Tongue (tissue), 2 donors: Measurements from ENCODE around the gene DNAH3. TPM values are rescaled to one million over a fixed set of nuclear protein-coding genes. Genes with fewer than 3 reads are reported as not detected.
"Not testable (repeated sequence)": the region's sequence is repeated elsewhere in the genome, so short reads cannot be mapped to it uniquely, and the experiment has no call there.

Experiments
- DNase-seq: peaks from one replicate; pipeline ENCODE4 v3.0.0-alpha.2; 2015
- total RNA-seq: library from RNA; depleted of rRNA; stranded (reverse); fragments of >200 nt; gene quantifications from one replicate; pipeline ENCODE4 v1.2.3, GENCODE V29; 2014

The DNAH3 gene
- 1.7 TPM for total RNA-seq

DNA sequence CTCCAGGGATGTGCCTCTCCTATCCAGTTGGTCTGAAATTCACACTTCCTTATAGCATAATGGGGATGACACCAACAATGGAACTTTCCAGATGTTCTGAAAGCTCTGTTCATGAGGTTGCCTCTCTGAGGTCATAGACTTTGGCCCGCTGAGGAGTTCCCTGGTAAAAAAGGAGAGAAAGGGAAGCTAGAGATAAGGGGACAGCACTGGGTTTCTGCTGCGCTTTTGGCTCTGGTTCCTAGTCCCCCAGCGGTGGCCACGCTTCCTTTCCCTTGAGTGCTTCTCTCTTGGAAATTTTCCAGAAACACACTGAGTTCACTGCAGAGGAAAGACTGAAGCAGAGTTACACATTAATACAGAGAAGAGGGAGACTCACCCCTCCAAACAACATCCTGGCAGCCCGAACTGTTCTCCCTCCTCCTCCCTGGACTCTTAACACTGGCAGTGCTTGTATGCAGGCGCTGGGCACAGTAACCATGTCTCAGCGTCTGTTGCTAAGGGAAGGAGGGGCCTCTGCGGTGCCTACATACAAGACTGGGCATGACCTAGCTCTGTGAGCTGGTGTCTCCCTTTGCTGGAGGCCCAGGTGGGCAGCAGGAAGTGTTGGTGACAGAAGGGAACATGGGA is at the start of gene DNAH3:
DNAH3 (minus strand) TSS at position 472 of the 627 bp plus-strand sequence. CDS start 527 bp downstream, outside the sequence.
- DNase-seq: peak; percentile 52

GRCh38 chr16:21199607-21200218 is 49.1 kb upstream of the DNAH3 start:
- DNase-seq: no peak

GRCh38 chr16:21197621-21198020 is 47.0 kb upstream of the DNAH3 start:
- no peak for DNase-seq

- no peak for DNase-seq
Observed at GRCh38 chr16:21197112-21197511, 46.5 kb upstream of the DNAH3 start.

DNA sequence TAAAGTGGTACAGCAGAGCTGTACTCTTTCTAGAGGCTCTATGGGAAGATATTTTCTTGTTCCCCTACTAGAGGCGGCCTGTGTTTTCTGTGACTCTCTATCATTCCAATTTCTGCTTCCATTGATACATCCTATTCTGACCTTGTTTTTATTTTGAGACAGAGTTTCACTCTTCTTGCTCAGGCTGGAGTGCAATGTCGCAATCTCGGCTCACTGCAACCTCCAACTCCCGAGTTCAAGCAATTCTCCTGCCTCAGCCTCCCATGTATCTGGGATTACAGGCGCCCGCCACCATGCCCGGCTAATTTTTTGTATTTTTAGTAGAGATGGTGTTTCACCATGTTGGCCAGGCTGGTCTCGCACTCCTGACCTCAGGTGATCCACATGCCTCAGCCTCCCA is 44.7 kb upstream of the DNAH3 start:
- not testable (repeated sequence) for DNase-seq

DNA sequence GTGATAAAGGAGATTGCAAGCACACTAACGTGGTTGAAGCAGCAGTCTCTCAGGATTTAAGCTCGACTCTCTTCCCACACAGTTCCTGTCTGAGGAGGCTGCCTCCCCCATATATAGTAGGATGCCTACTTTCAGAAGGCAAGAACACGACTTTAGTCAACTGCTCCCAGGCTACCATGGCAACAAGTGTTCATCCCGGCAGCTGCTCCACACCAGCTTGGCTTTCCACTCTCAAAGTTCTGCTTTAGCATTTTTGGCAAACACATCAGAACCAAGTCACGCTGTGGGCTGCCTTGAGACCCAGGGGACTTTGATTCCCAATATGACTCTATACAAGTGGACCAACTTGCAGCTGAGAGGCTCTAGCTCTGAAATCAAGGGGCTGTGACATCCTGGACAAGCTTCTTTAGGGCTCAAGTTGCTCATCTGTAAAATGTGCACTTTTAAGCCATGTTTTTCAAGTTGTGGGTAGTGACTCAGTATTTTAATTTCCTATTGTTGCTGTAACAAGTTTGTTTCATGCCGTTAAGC is 44.2 kb upstream of the DNAH3 start:
- peak; percentile 78 for DNase-seq

GRCh38 chr16:21192991-21193390 is 42.3 kb upstream of the DNAH3 start:
- DNase-seq: no peak

DNA sequence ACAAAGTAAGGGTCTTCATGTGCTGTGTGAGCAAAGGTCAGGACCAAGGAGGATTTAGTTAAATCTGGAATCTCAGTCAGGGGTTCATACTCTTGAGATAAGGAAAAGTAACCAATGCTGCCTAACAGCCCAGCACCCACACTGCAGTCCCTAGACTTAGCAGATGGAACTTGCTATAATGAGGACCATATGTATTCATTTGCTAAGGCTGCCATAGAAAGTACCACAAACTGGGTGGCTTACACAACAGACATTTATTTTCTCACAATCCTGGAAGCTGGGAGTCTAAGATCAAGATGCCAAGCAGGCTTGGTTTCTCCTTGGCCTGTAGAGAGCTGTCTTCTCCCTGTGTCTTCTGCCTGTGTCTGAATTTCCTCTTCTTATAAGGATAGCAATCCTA is 40.0 kb upstream of the DNAH3 start:
- no peak for DNase-seq

DNA sequence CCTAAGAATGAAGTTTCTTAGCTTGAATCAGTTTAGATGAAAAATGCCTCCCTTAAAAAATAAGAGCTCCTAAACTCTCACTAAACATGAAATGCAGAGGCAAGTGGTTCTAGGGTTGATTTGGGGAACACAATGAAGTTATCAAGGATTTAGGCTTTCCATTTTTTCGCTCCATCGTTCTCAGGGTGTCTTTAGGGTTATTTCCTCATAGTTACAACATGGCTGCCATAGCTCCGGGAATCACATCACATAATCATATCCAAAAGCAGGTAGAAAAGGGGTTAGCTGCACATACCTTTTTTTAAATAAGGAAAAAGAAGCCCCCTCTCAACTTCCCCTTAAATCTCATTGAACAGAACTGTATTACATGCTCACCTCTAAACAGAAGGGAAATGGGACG is 39.4 kb upstream of the DNAH3 start:
- no peak for DNase-seq

- no peak for DNase-seq
Observed at GRCh38 chr16:21189311-21189710, 38.7 kb upstream of the DNAH3 start.

- no peak for DNase-seq
Observed at GRCh38 chr16:21186326-21186691, 35.7 kb upstream of the DNAH3 start.

GRCh38 chr16:21185659-21186325 is 35.1 kb upstream of the DNAH3 start:
- DNase-seq: no peak

DNA sequence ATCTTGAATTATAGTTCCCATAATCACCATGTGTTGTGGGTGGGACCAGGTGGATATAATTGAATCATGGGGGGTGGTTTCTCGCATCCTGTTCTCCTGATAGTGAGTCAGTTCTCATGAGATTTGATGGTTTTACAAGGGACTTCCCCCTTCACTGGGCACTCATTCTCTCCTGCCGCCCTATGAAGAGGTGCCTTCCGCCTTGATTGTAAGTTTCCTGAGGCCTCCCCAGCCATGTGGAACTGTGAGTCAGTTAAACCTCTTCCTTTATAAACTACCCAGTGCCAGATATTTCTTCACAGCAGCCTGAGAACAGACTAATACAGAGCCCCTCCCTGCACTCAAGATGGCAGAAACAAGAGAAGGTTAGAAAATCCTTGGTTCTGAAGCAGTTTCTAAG is 34.2 kb upstream of the DNAH3 start:
- no peak for DNase-seq

DNA sequence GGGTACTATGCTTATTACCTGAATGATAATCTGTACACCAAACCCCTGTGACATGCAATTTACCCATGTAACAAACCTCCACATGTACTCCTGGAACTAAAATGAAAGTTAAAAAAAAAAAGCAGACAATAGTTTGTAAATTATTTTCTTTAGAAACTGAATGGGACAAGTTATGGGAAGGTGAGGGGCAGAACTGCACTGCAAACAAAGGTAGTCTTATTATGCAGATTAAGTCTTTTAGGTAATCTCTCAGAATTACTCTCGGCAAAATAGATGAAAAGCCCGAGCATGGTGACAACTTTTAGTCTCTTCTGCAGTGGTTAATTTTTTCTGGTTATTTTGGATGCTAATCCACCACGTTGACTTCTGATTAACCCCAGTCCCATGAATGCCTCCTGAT is 33.3 kb upstream of the DNAH3 start:
- no peak for DNase-seq

DNA sequence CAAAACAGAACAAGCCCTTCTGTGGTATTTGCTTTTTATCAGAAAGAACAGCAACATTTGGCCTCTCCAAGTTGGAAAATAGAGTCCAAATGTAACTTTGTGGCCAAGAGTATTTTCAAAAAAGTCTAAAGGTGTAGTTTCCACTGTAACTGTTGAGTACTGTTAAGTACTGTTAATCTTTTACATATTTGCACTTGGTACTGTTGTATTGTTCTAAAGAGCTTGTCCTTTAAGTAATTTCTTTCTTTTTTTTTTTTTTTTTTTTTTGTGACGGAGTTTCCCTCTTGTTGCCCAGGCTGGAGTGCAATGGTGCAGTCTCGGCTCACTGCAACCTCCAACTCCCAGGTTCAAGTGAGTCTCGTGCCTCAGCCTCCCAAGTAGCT is 29.3 kb upstream of the DNAH3 start:
- no peak for DNase-seq

DNA sequence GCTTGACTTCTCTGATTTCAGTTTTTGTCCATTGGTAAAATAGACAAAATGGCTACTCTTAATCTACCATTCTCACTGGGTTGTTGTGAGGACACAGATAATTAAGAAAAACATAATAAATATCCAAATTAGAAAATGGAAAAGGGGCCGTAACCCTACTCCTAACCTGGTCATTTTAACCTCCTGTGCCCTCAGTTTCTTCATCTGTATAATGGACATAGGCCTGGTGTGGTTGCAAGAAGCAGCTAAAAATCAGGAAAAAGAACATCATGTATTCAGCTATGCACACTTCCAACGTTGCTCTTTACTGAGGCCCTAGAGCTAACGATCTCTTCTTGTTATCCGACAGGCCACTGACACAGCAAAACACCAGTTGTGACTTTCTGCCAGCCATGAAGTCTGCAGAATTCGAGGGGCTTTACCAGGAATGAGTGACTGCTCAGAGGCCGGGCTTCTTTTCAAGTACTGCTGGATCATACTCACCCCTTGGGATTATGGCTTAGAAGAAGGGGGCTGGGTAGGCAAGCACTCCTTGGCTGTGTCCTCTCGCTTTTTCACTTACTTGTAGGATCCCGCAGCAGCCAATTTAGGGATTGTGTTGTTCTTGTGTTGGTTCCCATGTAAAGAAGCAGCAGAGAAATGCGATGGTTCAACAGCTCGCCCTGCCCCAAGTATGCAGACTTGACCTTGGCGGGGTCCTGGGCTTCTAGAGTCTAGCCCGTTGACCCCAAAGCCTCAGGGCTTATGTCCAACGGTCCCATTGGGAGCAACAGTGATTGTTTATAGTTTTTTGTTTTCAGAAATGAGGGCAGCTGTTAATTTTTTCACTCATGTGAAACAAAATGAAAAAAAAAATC is 28.7 kb upstream of the DNAH3 start:
- DNase-seq: peak; percentile 31

DNA sequence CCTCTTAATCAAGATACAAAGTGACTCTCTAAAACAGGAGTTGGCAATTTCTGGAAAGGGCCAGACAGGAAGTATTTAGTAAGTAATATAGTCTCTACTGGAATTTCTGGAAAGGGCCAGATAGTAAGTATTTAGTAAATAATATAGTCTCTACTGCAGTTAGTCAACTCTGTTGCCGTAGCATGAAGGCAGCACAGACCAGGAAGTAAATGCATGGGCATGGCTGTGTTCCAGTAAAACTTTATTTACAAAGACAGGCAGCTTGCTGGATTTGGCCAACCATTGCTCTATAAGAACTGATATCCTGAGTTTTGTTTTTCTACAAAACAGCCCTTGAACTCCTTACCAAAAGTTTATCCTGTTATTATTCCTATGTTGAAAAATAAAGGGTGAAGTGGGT is 24.8 kb upstream of the DNAH3 start:
- no peak for DNase-seq

DNA sequence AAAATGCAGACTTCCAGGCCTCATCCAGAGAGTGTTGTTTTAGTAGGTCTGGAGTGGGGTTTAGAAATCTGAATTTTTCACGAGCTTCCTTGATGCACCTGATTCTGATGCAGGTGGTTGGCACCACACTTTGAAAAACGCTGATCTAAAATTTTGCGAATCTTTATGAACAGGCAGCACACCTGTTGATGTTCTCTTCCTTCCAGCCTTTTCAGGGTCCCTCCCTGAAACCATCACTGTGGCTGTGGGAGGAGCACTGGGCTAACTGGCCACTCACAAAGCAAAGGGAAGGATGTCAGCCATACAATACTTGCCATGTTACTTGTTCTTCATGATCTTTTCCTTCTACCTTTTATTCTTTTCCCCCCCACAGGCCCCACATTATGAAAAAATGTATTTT is 22.0 kb upstream of the DNAH3 start:
- no peak for DNase-seq

- DNase-seq: not testable (repeated sequence)
Observed at GRCh38 chr16:21170116-21170515, 19.5 kb upstream of the DNAH3 start.

DNA sequence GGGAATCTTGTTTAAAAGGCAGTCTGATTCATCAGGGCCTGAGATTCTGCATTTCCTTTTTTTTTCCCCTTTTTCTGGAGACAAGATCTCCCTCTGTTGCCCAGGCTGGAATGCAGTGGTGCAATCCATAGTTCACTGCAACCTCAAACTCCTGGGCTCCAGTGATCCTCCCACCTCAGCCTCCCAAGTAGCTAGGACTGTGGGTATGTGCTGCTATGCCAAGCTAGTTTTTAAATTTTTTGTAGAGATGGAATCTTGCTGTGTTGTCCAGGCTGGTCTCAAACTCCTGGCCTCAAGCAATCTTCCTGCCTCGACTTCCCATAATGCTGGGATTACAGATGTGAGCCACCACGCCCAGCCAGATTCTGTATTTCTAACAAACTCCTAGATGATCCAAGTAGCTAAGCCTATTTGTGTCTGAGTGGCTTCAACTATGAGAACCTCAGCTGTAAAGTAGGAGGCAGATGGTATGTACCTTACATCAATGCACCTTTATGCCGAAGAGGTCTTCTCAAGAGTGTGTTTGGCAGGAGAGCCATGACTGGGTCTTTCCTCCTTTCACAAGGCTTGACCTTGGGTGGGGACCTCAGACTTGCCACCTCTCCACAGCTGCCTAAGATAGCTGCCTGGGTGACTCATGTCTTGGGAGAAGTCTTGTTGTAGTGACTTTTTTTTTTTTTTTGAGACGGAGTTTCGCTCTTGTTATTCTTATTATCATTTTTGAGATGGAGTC is 18.8 kb upstream of the DNAH3 start:
- no peak for DNase-seq

DNA sequence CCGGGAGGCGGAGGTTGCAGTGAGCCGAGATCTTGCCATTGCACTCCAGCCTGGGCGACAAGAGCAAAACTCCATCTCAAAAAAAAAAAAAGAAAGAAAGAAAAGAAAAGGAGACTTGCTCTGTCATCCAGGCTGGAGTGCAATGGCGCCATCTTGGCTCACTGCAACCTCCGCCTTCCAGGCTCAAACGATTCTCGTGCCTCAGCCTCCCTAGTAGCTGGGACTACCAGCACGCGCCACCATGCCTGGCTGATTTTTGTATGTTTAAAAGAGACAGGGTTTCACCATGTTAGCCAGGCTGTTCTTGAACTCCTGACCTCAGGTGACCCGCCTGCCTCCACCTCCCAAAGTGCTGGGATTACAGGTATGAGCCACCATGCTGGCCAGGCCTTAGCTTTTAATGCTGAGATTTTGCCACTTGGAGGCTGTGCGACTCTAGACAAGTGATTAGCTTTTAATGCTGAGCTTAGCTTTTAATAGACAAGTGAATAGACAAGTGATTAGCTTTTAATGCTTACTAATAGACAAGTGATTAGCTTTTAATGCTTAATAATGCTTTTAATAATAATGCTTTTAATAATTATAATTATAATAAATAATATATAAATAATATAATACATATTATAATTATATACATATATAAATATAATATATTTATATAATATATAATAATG is 17.4 kb upstream of the DNAH3 start:
- no peak for DNase-seq
